ENCODE data around the gene RPAP2. TPM values are rescaled to one million over a fixed set of nuclear protein-coding genes. Genes with fewer than 3 reads are reported as not detected.

Gene RPAP2
- total RNA-seq, 1 experiment from 2014 or later: 28.1 TPM

- no peaks in the 10 kb centered on the region for H3K9me3 ChIP-seq (ENCODE audit: control insufficient read depth in 1 of 2, insufficient read depth in 1 of 2, low read depth in 1 of 2, low read length in 2 of 2)
- H3K4me1 ChIP-seq (ENCODE audit: control insufficient read depth in 1 of 2, insufficient read depth in 2 of 2, low read length in 2 of 2): peaks cover 0 to 15% of the 10 kb centered on the region in 2 experiments; a peak in 2 of 4 replicates
- intact Hi-C loops (cut with micrococcal nuclease): no loop called here
- H4K20me1 ChIP-seq (ENCODE audit: insufficient read depth): no peaks in the 10 kb centered on the region
- H2AFZ ChIP-seq (ENCODE audit: low read depth, low read length, poor library complexity, severe bottlenecking): no peak overlapping the region
- DNase-seq (ENCODE audit: low read depth, low spot score) (no peak), ATAC-seq (no peak)
- RAD21 ChIA-PET (ENCODE audit: low non-redundant PET in 1 of 2, low total read pairs in 2 of 2, uncharacterized antibody in 2 of 2, unreplicated experiment in 2 of 2): no interaction called here
- H3K27me3 ChIP-seq (ENCODE audit: insufficient read depth, low read length): no peaks in the 10 kb centered on the region
- no peak overlapping the region for H3K27ac ChIP-seq (ENCODE audit: low read depth, low read length)
- no peaks in the 10 kb centered on the region for H3K79me2 ChIP-seq (ENCODE audit: insufficient read depth, low read length)
- BruUV-seq (replicated peaks): no TSS peak
- no peaks in the 10 kb centered on the region for H3K36me3 ChIP-seq (ENCODE audit: control insufficient read depth in 1 of 2, insufficient read depth in 2 of 2, low read length in 2 of 2)
- H3K9ac ChIP-seq (ENCODE audit: low read length): no peak overlapping the region
- CTCF ChIA-PET: no interaction called here
- H3K9me2 ChIP-seq (ENCODE audit: insufficient read depth): no peaks in the 10 kb centered on the region
- POLR2A ChIA-PET: no interaction called here
- H3K4me3 ChIP-seq (replicated peaks in 1 of 2; ENCODE audit: low read depth in 1 of 2, low read length in 2 of 2): no peak overlapping the region
- TF ChIP-seq POLR2A (IDR thresholded peaks at IDR 0.05; ENCODE audit: borderline replicate concordance, extremely low read depth, insufficient read depth, insufficient read length): no peak
- TF ChIP-seq TCF7L2 (IDR thresholded peaks at IDR 0.05; ENCODE audit: borderline replicate concordance, extremely low read depth, insufficient read depth, insufficient read length): no peak
- no peak for TF ChIP-seq SRF (IDR thresholded peaks at IDR 0.05; ENCODE audit: low read depth)
- TF ChIP-seq ZBTB33 (IDR thresholded peaks at IDR 0.05; ENCODE audit: extremely low read depth, insufficient replicate concordance, low read length): no peak
- TF ChIP-seq RAD21 (IDR thresholded peaks at IDR 0.05; ENCODE audit: low read depth): no peak
- no peak for TF ChIP-seq EZH2phosphoT487 (IDR thresholded peaks at IDR 0.05; ENCODE audit: borderline replicate concordance)
- no peak for TF ChIP-seq CEBPB (IDR thresholded peaks at IDR 0.05; ENCODE audit: low read depth)
- no peak for TF ChIP-seq ZFX (IDR thresholded peaks at IDR 0.05)
- TF ChIP-seq CBX3 (IDR thresholded peaks at IDR 0.05; ENCODE audit: low read depth): no peak
- TF ChIP-seq EZH2 (IDR thresholded peaks at IDR 0.05): no peak
- TF ChIP-seq ZNF274 (IDR thresholded peaks at IDR 0.05; ENCODE audit: low read depth, low read length): no peak
- no peak for TF ChIP-seq SIN3A (IDR thresholded peaks at IDR 0.05; ENCODE audit: low read depth)
- no peak for TF ChIP-seq FOSL1 (IDR thresholded peaks at IDR 0.05; ENCODE audit: low read depth)
- no peak for TF ChIP-seq REST (IDR thresholded peaks at IDR 0.05; ENCODE audit: low read depth)
- no peak for TF ChIP-seq EGR1 (IDR thresholded peaks at IDR 0.05; ENCODE audit: low read depth)
- no peak for TF ChIP-seq CTCF (IDR thresholded peaks at IDR 0.05 in 2 of 3, conservative IDR thresholded peaks at IDR 0.05 in 1 of 3; ENCODE audit: borderline replicate concordance in 1 of 3, insufficient read depth in 1 of 3, low read depth in 2 of 3, low read length in 2 of 3)
- no peak for TF ChIP-seq SP1 (IDR thresholded peaks at IDR 0.05; ENCODE audit: low read depth)
- no peak for TF ChIP-seq ELF1 (IDR thresholded peaks at IDR 0.05; ENCODE audit: borderline replicate concordance, low read depth)
- TF ChIP-seq ATF3 (IDR thresholded peaks at IDR 0.05): no peak
- no peak overlapping the region for H3K4me2 ChIP-seq (ENCODE audit: low read length)
These were observed 64.5 kb downstream of the RPAP2 start for GRCh38 chr1:92363401-92363800.
